OCI-M1 (cell line): Measurements from ENCODE around the gene BEST4.
"Not testable (repeated sequence)": the region's sequence is repeated elsewhere in the genome, so short reads cannot be mapped to it uniquely, and the experiment has no call there.

Experiments
- DNase-seq: peaks from one replicate; lab custom pipeline; 2025; lab: John Stamatoyannopoulos, UW

Gene BEST4

GRCh38 chr1:44788120-44788860 lies at the start of gene BEST4:
BEST4 (minus strand) TSS chr1:44788170; CDS start chr1:44787705, 465 bp downstream.
- DNase-seq = no peak

DNA sequence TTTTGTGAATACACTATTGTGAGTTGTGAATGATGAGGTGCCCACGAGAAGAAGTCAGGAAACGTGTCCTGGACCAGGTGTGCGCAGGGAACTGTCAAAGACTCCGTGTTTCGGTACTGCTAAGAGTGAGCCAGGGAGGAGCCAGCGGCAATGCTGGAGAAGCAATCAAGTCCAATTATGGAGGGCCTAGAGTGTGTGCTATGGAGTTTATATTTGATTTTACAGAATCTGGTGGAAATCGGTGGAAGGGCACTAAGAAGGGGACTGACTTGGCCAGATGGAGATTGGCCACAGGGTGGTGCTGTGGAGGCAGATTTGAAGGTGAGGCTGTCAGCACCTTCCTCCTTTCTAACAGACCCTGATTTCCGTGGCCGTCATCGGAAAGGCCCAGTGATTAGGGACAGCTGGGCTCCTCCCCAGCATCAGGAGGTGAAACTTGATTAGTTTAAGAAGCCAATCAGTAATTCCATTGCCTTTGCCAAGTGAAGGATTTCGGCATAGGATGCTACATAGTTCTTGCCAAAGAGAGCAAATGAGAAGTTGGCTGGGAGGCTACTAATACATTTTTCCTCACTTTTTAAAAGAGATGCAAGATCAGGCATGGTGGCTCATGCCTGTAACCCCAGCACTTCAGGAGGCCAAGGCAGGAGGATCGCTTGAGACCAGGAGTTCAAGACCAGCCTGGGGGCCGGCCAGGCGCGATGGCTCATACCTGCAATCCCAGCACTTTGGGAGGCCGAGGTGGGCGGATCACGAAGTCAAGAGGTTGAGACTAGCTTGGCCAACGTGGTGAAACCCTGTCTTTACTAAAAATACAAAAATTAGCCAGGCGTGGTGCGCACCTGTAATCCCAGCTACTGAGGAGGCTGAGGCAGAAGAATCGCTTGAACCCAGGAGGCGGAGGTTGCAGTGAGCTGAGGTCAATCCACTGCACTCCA lies 48.0 kb upstream of the BEST4 start:
- peak; percentile 89 for DNase-seq

DNA sequence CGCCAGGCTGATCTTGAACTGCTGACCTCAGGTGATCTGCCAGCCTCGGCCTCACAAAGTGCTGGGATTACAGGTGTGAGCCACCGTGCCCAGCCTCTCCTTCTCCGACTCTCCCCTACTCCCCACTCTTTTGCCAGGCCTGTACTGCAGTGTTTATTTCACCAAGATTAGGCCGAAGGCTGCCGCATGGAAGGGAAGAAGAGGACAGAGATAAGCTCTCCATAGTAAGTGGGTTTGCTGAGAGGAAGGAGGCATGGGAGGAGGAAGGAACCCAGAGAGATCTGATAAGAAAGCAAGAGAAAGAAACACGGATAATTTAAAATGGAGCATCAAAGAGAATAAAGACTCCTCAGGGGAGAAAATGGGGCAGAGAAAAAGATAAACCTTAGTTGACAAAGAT lies 46.4 kb upstream of the BEST4 start:
- peak; percentile 43 for DNase-seq

DNA sequence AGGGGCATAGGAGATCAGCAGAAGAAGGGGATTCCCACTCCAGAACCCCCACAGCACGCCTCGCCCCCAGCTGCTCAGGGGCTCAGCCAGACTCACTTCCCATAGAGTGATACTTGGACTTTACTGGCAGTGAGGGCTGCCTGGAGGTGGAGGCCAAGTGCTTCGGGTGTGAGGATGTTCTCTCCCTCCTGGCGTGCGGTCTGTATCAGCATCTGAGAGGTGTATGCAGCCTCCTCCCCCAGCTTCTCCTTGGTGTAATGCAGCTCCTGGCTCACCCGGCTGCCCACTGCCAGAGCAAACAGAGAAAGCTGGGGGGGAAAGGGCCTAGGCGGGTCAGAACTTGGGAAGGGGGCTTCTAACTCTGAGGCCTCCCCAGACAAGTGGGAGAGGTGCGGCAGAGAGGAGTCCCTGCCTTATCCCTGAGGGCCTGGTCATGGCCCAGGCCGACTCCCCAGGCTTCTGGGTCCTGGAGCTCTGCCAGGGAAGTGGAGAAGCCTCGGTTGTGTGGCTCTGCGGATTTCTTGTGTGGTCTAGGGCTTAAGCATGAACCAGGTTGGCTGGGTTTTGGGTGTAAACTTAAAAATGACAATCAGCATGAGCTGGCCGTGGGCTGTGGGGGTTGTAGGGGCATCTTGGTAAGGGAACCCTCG lies 44.2 kb upstream of the BEST4 start:
- DNase-seq = no peak

- no peak for DNase-seq
Observed at GRCh38 chr1:44831516-44831915, 43.5 kb upstream of the BEST4 start.

DNA sequence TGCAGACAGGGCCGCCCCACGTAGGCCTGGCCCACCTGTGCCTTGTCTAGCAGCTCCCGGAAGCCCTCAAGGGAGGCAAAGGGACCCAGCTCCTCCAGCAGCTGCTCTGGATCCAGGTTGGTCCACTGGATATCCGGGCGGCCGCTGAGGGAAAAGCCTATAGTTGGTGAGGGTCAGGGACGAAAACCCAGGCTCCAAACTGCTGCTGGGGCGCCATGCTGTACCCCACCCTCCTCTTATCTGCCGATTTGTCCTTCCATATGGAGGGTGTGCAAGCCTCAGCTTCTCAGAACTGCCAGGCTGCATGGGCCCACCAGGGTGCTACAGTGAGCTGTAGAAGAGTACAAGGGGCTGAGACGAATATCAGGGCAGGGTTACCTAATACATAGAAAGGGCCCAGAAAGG lies 42.9 kb upstream of the BEST4 start:
- DNase-seq = peak; percentile 32

DNA sequence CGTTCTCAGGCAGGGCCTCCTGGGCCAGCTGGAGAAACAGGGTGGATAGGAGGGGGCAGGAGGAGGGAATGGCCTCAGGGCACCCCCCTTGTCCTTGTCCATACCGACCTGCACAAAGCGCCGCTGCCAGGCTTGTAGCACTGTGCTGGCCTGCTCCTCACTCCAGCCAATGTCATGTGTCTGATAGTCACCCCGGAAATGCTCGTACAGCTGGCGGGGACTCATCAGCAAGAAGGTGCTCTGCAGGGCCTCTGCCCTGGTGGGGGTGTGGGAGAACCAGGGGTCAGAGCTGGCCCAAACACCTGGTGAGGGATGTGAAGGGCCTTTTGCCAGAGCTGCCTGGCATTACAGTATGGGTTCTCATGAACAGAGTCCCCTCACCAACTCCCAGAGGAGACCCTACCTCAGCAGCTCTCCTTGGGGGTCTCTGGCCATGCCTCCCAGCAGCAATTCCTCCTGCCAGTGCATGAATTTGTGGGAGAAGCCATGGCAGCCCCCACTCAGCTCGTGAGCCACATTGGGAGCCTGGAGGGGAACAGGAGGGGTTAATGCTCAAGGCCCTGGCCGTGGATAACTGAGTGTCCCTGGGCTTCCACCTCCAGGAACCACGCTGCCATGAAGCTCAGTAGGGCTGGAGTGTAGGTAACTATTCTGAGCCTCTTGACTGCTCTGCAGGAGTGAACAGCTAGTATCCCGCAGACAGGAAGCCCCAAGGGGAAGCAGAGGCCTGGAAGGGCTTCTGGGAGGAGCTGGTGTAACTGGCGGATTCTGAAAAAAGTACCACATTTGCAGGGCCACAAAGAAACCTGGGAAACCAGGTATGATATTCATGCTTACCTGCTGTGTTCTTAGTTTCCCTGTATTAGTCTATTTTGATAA lies 41.8 kb upstream of the BEST4 start:
- DNase-seq = no peak

GRCh38 chr1:44828841-44829440 lies 41.0 kb upstream of the BEST4 start:
- DNase-seq = no peak

DNA sequence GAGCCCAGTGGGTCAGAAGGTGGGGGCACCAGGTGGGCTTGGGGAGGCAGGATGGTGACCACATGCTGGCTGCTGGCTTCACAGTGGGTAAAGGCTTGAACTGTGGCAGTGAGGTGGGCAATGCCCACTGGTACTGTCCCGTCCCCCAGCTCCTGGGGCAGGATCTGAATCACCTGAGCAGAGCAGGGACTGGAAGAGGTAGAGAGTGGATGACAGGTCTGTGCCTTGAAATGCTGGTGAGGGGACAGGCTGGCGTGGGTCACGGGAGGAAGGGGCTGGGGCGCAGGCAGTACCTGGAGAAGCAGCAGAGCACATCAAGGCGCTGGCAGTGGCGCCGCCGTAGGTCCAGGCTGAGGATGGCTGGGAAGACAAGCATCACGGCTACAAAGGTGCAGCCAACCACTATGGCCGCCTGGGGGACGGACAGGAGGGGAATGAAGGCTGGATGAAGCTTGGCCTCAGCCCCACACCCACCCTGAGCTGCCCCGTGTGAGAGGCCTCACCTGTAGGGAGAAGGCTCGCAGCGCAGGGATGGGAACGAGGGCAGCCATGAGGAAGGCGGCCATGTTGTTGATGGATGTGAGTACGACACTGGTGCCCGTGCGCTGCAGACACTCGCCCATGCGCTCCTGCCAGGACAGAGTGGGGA lies 40.2 kb upstream of the BEST4 start:
- no peak for DNase-seq

GRCh38 chr1:44827197-44828002 lies 39.4 kb upstream of the BEST4 start:
- no peak for DNase-seq

DNA sequence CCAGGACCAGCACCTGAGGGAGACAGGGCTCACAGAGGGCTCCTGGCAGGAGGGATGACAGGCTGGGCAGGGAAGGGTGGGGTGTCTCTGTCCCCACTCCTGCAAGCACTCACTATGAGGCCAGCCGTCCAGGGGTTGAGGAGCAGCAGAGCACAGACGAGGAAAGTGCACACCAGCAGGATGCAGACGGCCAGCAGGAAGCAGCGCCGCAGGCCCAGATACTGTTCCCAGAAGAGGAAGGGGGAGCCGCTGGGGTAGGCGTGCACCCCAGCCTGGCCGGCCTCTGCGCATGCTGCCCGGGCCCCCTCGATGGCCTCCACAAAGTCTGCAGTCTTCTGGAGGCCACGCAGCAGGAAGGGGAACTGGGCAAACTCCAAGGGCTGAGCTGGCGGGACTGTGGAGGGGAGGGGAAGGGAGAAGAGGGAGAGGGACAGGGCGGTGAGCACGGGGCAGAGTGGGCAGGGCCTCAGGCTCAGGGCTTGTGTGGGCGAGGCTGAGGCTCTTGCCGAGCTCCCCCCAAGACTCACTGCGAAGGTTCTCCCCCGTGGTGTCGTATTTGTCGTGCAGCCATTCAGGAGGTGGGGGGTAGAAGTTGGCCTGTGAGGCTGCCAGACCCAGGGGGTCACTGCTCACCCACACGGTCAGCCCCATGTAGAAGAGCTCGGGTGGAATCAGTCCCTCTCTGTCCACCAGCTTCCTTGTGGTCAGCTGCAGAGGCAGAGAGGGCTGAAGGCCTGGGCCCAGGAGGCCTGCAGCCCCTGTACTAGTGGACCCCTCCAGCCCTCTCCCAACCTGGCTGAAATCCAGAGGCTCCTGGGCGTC lies 38.6 kb upstream of the BEST4 start:
- DNase-seq = peak; percentile 28

DNA sequence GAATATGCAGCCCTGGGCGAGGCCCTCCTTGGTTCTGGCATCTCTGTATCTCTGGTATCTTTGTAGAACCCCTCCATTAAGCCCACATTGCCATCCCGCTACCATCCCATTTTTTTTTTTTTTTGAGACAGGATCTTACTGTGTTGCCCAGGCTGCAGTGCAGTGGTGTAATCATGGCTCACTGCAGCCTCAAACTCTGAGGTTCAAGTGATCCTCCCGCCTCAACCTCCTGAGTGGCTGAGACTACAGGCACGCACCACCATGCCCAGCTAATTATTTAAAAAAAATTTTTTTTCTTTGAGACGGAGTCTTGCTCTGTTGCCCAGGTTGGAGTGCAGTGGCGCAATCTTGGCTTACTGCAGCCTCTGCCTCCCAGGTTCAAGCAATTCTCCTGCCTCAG lies 36.4 kb upstream of the BEST4 start:
- DNase-seq = not testable (repeated sequence)

- DNase-seq = no peak
Observed at GRCh38 chr1:44822981-44823451, 35.0 kb upstream of the BEST4 start.

- DNase-seq = no peak
Observed at GRCh38 chr1:44822131-44822701, 34.2 kb upstream of the BEST4 start.

DNA sequence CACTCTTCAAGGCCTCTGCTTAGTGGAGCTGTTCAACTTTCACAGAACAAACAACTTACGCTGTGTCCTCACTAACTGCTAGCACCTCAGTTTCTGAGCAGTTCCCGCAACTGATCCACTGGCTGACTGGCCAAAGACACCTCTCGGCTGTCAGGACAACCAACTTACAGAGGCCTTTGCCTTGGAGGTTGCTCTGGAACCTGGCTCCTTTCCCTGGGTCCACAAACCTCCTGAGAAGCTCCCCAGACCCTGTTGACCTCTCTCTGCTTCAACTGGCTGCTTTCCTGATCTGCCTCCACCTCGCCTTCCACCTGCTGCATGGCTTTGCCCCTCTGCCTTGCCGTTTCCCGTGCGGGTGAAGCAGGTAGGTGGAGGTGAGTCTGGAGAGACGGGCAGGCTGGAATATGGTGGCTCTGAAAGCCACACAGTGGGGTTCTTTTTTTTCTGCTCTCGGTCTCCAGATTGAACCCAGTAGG lies 33.3 kb upstream of the BEST4 start:
- no peak for DNase-seq

DNA sequence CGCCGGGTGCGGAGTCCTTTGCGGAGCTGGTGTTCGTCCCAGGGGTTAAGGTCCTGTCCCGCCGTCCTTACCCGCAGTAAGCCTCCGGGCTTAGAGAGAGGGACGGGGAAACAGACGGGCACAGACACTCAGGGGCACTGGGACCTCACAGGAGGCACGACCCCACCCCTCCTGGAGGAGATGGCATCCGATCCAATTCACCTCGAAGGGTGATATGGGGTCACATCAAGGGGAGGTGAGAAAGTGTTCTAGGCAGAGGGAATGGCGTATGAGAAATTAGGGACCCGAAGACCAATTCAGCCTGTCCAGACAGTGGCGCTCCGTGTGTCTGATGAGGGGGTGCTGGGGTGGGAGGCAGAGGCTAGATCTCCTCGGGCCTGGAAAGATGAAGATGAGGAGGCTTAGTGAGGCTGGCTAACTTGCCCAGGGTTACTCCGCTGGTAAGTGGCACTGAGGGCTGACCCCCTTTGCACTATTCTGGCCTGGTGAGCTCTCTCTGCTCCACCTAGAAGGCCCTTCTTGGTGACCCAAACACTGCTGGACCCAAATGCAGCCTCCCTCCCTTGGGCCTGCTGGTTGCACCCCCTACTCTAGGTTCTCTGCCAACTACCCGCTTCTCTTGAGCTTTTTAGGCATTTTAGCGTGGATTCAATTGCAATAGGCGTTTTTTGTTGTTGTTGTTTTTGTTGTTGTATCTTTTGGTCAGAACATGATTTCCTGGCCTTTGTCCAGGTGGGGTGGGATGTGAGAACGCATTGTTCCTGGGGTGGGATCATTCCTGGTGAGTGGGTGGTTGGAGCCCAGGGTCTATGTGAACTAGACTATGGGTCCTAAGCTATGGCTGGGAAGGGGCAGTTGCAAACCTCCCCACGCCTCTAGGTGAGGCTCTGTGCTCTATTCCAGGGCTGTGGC lies 32.6 kb upstream of the BEST4 start:
- DNase-seq = no peak
